H1 (cell line): ENCODE results near the gene F3. TPM values are rescaled to one million over a fixed set of nuclear protein-coding genes. Genes with fewer than 3 reads are reported as not detected.

ENCODE experiments used
- CTCF ChIA-PET: fragments of 300-600 bp; sonication (Branson Sonifier 250); formaldehyde crosslinking; loops from one replicate; lab custom pipeline; 2021; ENCODE audit not compliant: partially characterized antibody; lab: Charles Lee
- POLR2A ChIA-PET: fragments of 300-600 bp; sonication (Branson Sonifier 250); formaldehyde crosslinking; loops from one replicate; lab custom pipeline; 2021; ENCODE audit warnings: inconsistent platforms; ENCODE audit not compliant: partially characterized antibody; lab: Charles Lee
- DNase-seq, 2 experiments: peaks; one replicate each; pipeline versions ENCODE4 v3.0.0 to v3.0.0-alpha.2; 2010 to 2022; ENCODE audit warnings: low spot score in 2 of 2, low read depth in 1 of 2, mixed read lengths in 1 of 2
- FAIRE-seq: peaks from 2 replicates; lab custom pipeline; 2011; peaks lifted over from hg19 to GRCh38; lab: Jason Lieb, UNC
- H2AFZ ChIP-seq: 2 replicates; pipeline ENCODE4 v1.8.1; 2012; ENCODE audit warnings: low read length, inconsistent platforms
- H2AK5ac ChIP-seq: 2 replicates; pipeline ENCODE4 v1.6.1; 2013; ENCODE audit warnings: low read depth, low read length
- H2BK120ac ChIP-seq: replicated peaks from 2 replicates; pipeline ENCODE3; 2013; ENCODE audit warnings: low read depth, low read length, inconsistent platforms
- H2BK12ac ChIP-seq: 2 replicates; pipeline ENCODE4 v1.6.1; 2013; ENCODE audit warnings: low read depth, low read length
- H2BK15ac ChIP-seq: 2 replicates; pipeline ENCODE4 v1.6.1; 2013; ENCODE audit warnings: low read length
- H2BK20ac ChIP-seq: 2 replicates; pipeline ENCODE4 v1.6.1; 2013; ENCODE audit warnings: low read length
- H2BK5ac ChIP-seq: 2 replicates; pipeline ENCODE4 v1.6.1; 2013; ENCODE audit warnings: low read depth, low read length
- H3K14ac ChIP-seq: 2 replicates; pipeline ENCODE4 v1.6.1; 2013; ENCODE audit warnings: inconsistent platforms; ENCODE audit not compliant: insufficient read length
- H3K18ac ChIP-seq: 2 replicates; pipeline ENCODE4 v1.6.1; 2013; ENCODE audit warnings: low read length; ENCODE audit errors: extremely low read depth
- H3K23ac ChIP-seq: 2 replicates; pipeline ENCODE4 v1.6.1; 2013; ENCODE audit warnings: inconsistent platforms; ENCODE audit not compliant: insufficient read length
- H3K23me2 ChIP-seq: 2 replicates; pipeline ENCODE4 v1.6.1; 2013; ENCODE audit warnings: low read depth, low read length
- H3K27ac ChIP-seq: 2 replicates; pipeline ENCODE4 v1.6.1; 2011; ENCODE audit warnings: low read depth, low read length, inconsistent platforms
- H3K27me3 ChIP-seq, 4 experiments: replicated peaks in 1 of 4; 1 replicate in 1 of 4; 2 replicates in 3 of 4; pipeline versions ENCODE4 v1.6.1 to v1.8.1; 2011 to 2013; ENCODE audit warnings: low read length in 3 of 4, mild to moderate bottlenecking in 3 of 4, inconsistent platforms in 2 of 4, mixed read lengths in 2 of 4, moderate library complexity in 1 of 4; ENCODE audit not compliant: control insufficient read depth in 3 of 4, insufficient read depth in 3 of 4; ENCODE audit errors: extremely low read depth in 1 of 4
- H3K36me3 ChIP-seq, 4 experiments: 2 replicates each; pipeline versions ENCODE4 v1.6.1 to v1.8.1; 2011 to 2013; ENCODE audit warnings: mild to moderate bottlenecking in 4 of 4, low read length in 3 of 4, moderate library complexity in 2 of 4, control low read depth in 1 of 4, inconsistent platforms in 1 of 4; ENCODE audit not compliant: insufficient read depth in 4 of 4, control insufficient read depth in 2 of 4
- H3K4ac ChIP-seq: replicated peaks from 2 replicates; pipeline ENCODE3; 2013; ENCODE audit warnings: low read length, low read depth, mixed read lengths, inconsistent platforms; ENCODE audit not compliant: insufficient read length
- H3K4me1 ChIP-seq, 4 experiments: replicated peaks in 1 of 4; 1 replicate in 1 of 4; 2 replicates in 3 of 4; pipeline versions ENCODE4 v1.6.1 to v1.8.1; 2011 to 2013; ENCODE audit warnings: low read length in 3 of 4, inconsistent platforms in 2 of 4, mixed read lengths in 1 of 4; ENCODE audit not compliant: insufficient read depth in 4 of 4, control insufficient read depth in 3 of 4
- H3K4me2 ChIP-seq, 2 experiments: 2 replicates each; pipeline versions ENCODE4 v1.6.1 to v1.8.1; 2011 to 2013; ENCODE audit warnings: low read depth in 2 of 2, low read length in 2 of 2, control low read depth in 1 of 2, inconsistent platforms in 1 of 2, mild to moderate bottlenecking in 1 of 2; ENCODE audit not compliant: insufficient read depth in 1 of 2
- H3K4me3 ChIP-seq, 4 experiments: fragments of 200-600, 300-600 bp in 1 of 4; sonication (generic), shearing (Covaris generic), sonication (Bioruptor Twin) in 1 of 4; 2 replicates each; pipeline versions ENCODE4 v1.5.1 to v1.8.1; 2011 to 2016; ENCODE audit warnings: low read length in 4 of 4, low read depth in 3 of 4, control low read depth in 2 of 4, inconsistent platforms in 2 of 4, mild to moderate bottlenecking in 2 of 4, mixed read lengths in 1 of 4, moderate library complexity in 1 of 4; ENCODE audit not compliant: insufficient read depth in 2 of 4; ENCODE audit errors: extremely low read depth in 1 of 4
- H3K56ac ChIP-seq: replicated peaks from 2 replicates; pipeline ENCODE3; 2013; ENCODE audit warnings: low read depth, mild to moderate bottlenecking, mixed read lengths, low read length, inconsistent platforms; ENCODE audit not compliant: insufficient read length
- H3K79me1 ChIP-seq: 2 replicates; pipeline ENCODE4 v1.6.1; 2013; ENCODE audit warnings: low read depth, low read length, control low read depth
- H3K79me2 ChIP-seq, 2 experiments: 2 replicates each; pipeline versions ENCODE4 v1.6.1 to v1.8.1; 2012 to 2013; ENCODE audit warnings: low read length in 2 of 2, mild to moderate bottlenecking in 2 of 2, inconsistent platforms in 1 of 2; ENCODE audit not compliant: insufficient read depth in 2 of 2, control insufficient read depth in 1 of 2
- H3K9ac ChIP-seq, 4 experiments: replicated peaks in 1 of 4; 1 replicate in 1 of 4; 2 replicates in 3 of 4; pipeline versions ENCODE4 v1.6.1 to v1.8.1; 2011 to 2013; ENCODE audit warnings: low read depth in 3 of 4, low read length in 3 of 4, control low read depth in 2 of 4, mild to moderate bottlenecking in 2 of 4, moderate library complexity in 2 of 4, inconsistent platforms in 1 of 4; ENCODE audit errors: extremely low read depth in 1 of 4
- H3K9me3 ChIP-seq, 2 experiments: 2 replicates each; pipeline versions ENCODE4 v1.6.1 to v1.8.1; 2012 to 2013; ENCODE audit warnings: mild to moderate bottlenecking in 2 of 2, moderate library complexity in 2 of 2, control low read depth in 1 of 2, inconsistent platforms in 1 of 2, low read depth in 1 of 2, low read length in 1 of 2, mixed read lengths in 1 of 2; ENCODE audit not compliant: insufficient read depth in 2 of 2
- H4K20me1 ChIP-seq, 2 experiments: replicated peaks in 1 of 2; 2 replicates each; pipeline versions ENCODE3 to v1.8.1; 2011 to 2013; ENCODE audit warnings: inconsistent platforms in 2 of 2, low read length in 2 of 2, mild to moderate bottlenecking in 1 of 2; ENCODE audit not compliant: insufficient read depth in 2 of 2, control insufficient read depth in 1 of 2
- H4K5ac ChIP-seq: 2 replicates; pipeline ENCODE4 v1.6.1; 2013; ENCODE audit warnings: low read length, low read depth, mixed read lengths, inconsistent platforms; ENCODE audit not compliant: insufficient read length
- H4K8ac ChIP-seq: 2 replicates; pipeline ENCODE4 v1.8.0; 2013; ENCODE audit warnings: mild to moderate bottlenecking, moderate library complexity, low read length, inconsistent platforms; ENCODE audit not compliant: insufficient read depth; ENCODE audit errors: extremely low read depth
- H4K91ac ChIP-seq: replicated peaks from 2 replicates; pipeline ENCODE3; 2013; ENCODE audit warnings: low read length, mixed read lengths, inconsistent platforms; ENCODE audit not compliant: insufficient read length
- CBX5 ChIP-seq: fragments of 300-800, 300-1000 bp; sonication (generic); IDR thresholded peaks from 2 replicates; pipeline ENCODE4 v1.7.1; 2016; ENCODE audit warnings: antibody characterized with exemption, low read length, low read depth
- HDAC6 ChIP-seq: IDR thresholded peaks from one replicate; pipeline ENCODE4 v1.7.1; 2012; ENCODE audit warnings: low read depth, mild to moderate bottlenecking, inconsistent platforms, low read length, moderate library complexity
- JUND ChIP-seq: IDR thresholded peaks from 2 replicates; pipeline ENCODE4 v1.6.1; 2011; ENCODE audit warnings: mild to moderate bottlenecking, improper control_type of control experiment, low read length
- KDM1A ChIP-seq: fragments of 200-600, 300-600 bp; sonication (generic); IDR thresholded peaks from 2 replicates; pipeline ENCODE4 v1.7.1; 2016; ENCODE audit warnings: mild to moderate bottlenecking, low read length, borderline replicate concordance
- POLR2A ChIP-seq, 2 experiments: IDR thresholded peaks; 1 replicate in 1 of 2; 2 replicates in 1 of 2; pipeline ENCODE4 v1.6.1; 2011; ENCODE audit warnings: low read depth in 2 of 2, low read length in 2 of 2, mild to moderate bottlenecking in 2 of 2; ENCODE audit errors: control extremely low read depth in 1 of 2
- POU5F1 ChIP-seq: IDR thresholded peaks from 2 replicates; pipeline ENCODE4 v1.6.1; 2011; ENCODE audit warnings: low read depth, mild to moderate bottlenecking, low read length, moderate library complexity
- SAP30 ChIP-seq: fragments of 300-600 bp; sonication (generic); IDR thresholded peaks from 2 replicates; pipeline ENCODE4 v1.7.1; 2012; ENCODE audit warnings: low read length, moderate library complexity, mild to moderate bottlenecking, inconsistent platforms; ENCODE audit not compliant: insufficient read depth, insufficient replicate concordance
- SP4 ChIP-seq: IDR thresholded peaks from 2 replicates; pipeline ENCODE4 v1.6.1; 2012; ENCODE audit warnings: low read length, inconsistent platforms
- TBP ChIP-seq: IDR thresholded peaks from 2 replicates; pipeline ENCODE4 v1.6.1; 2011; ENCODE audit warnings: low read depth, low read length, improper control_type of control experiment
- TEAD4 ChIP-seq: IDR thresholded peaks from 2 replicates; pipeline ENCODE4 v1.6.1; 2012; ENCODE audit warnings: low read depth, low read length, inconsistent platforms, mixed read lengths
- WGBS, 2 experiments: shearing (Covaris generic) in 1 of 2; methylation state at CpG; one replicate each; pipeline versions ENCODE4 v1.1.6 to v1.1.7; 2013 to 2015; ENCODE audit warnings: low lambda C conversion rate in 2 of 2, mixed read lengths in 2 of 2, inconsistent platforms in 1 of 2, low coverage in 1 of 2, missing lambda C conversion rate in 1 of 2; ENCODE audit not compliant: insufficient replicate concordance in 2 of 2, insufficient coverage in 1 of 2, insufficient read length in 1 of 2; ENCODE audit errors: extremely low coverage in 1 of 2, missing lambda C conversion rate in 1 of 2; 5-methylcytosine and 5-hydroxymethylcytosine counted together
- polyA plus RNA-seq, 7 experiments: library from polyadenylated mRNA; depleted of rRNA in 3 of 7; stranded (reverse) in 5 of 7; unstranded in 2 of 7; fragments of >200 nt in 5 of 7; fragments of 200-250 nt in 2 of 7; gene quantifications; 1 replicate in 5 of 7; 2 replicates in 1 of 7; 4 replicates in 1 of 7; pipeline versions ENCODE4 v1.2.1 to v1.2.3, GENCODE V29; 2011 to 2013; ENCODE audit warnings: missing spikeins in 2 of 7, mixed read lengths in 2 of 7
- total RNA-seq: library from RNA; stranded (reverse); fragmentation: NEBNext Ultra II Directional; extraction: Animal tissue kit (Norgen Biotek cat#: 25700); gene quantifications from 2 replicates; pipeline ENCODE4 v1.2.1, GENCODE V29; 2021
- TF ChIP-seq, protein P1 (sequence below), 3 experiments: IDR thresholded peaks; 1 replicate in 2 of 3; 2 replicates in 1 of 3; pipeline versions ENCODE4 v1.5.1 to v1.6.1; 2011; ENCODE audit warnings: low read length in 3 of 3, mild to moderate bottlenecking in 3 of 3, inconsistent platforms in 2 of 3, low read depth in 1 of 3, moderate library complexity in 1 of 3; ENCODE audit not compliant: insufficient read depth in 1 of 3; ENCODE audit errors: control extremely low read depth in 1 of 3
- TF ChIP-seq, protein P2 (sequence below): IDR thresholded peaks from 2 replicates; pipeline ENCODE4 v1.6.1; 2012; ENCODE audit warnings: inconsistent platforms

F3 gene
- total and polyA plus RNA-seq, 2 of the 8 experiments (the other 6 are each of a cell fraction or from before 2014, with no cell fraction given): 2.6 to 8.6 TPM

DNA sequence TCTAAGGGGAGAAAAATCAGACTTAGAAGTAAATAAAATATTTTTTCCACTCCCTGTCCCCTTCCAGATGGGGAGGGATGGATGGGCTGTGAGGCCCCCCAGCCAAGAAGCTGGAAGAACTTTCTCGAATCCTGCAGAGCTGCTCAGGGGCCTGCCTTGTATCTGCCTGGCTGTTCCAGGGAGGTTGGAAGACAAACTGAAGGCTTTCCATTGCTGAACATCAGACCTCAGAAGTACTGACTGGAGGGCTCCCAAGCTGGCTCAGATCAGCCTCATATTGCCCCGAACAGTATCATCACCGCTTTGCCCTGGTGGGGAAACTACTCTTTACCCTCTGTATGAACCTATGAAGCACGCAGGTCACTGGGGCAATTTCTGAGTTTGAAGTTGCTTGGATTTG is 12.4 kb upstream of the F3 start:
- Histone ChIP-seq H2AK5ac (no peak overlapping the region), H3K4me1 (peaks cover 11 to 21% (median 13%) of the 10 kb centered on the region in 4 experiments), H3K79me1 (no peaks in the 10 kb centered on the region), H3K4ac (no peak overlapping the region), H4K91ac (no peak overlapping the region), H3K23ac (no peak overlapping the region), H3K4me2 (no peak overlapping the region), H3K14ac (no peak overlapping the region), H2BK15ac (no peak overlapping the region), H3K23me2 (no peaks in the 10 kb centered on the region), H3K4me3 (no peak overlapping the region), H3K9ac (no peak overlapping the region), H3K27me3 (0 out of 7 replicates have a peak, but pooled peaks cover 0 to 2% (median 0%) of the 10 kb centered on the region in 4 experiments), H2BK5ac (no peak overlapping the region), H2BK120ac (no peak overlapping the region), H3K18ac (no peak overlapping the region), H3K36me3 (no peaks in the 10 kb centered on the region), H4K5ac (no peak overlapping the region), H3K79me2 (no peaks in the 10 kb centered on the region), H2AFZ (no peak overlapping the region), H2BK20ac (no peak overlapping the region), H4K20me1 (no peaks in the 10 kb centered on the region), H3K27ac (no peak overlapping the region), H2BK12ac (no peak overlapping the region), H3K56ac (no peak overlapping the region), H4K8ac (no peak overlapping the region), H3K9me3 (no peaks in the 10 kb centered on the region)
- WGBS, 2 experiments: 84% methylated on average over 4 of the region's 4 CpGs; no CpG with 5 or more reads in 1 of the 2 experiments
- DNase-seq: no peak
- POLR2A ChIA-PET: no interaction called here
- CTCF ChIA-PET: interaction anchor here (0.6 to 1.2 kb wide), 2 partner anchors 9 to 31 kb away, joined by 3 read pairs; no protein-coding TSS in a partner anchor
- no peak for FAIRE-seq
- TF ChIP-seq SP4 (no peak), CBX5 (no peak), POU5F1 (no peak), TBP (no peak), POLR2A (IDR thresholded peaks at IDR 0.05; ENCODE audit: control extremely low read depth in 1 of 2, low read depth in 2 of 2, low read length in 2 of 2) (no peak), HDAC6 (no peak), JUND (no peak), TEAD4 (no peak), SAP30 (no peak), KDM1A (no peak)
- TF ChIP-seq, protein P1, sequence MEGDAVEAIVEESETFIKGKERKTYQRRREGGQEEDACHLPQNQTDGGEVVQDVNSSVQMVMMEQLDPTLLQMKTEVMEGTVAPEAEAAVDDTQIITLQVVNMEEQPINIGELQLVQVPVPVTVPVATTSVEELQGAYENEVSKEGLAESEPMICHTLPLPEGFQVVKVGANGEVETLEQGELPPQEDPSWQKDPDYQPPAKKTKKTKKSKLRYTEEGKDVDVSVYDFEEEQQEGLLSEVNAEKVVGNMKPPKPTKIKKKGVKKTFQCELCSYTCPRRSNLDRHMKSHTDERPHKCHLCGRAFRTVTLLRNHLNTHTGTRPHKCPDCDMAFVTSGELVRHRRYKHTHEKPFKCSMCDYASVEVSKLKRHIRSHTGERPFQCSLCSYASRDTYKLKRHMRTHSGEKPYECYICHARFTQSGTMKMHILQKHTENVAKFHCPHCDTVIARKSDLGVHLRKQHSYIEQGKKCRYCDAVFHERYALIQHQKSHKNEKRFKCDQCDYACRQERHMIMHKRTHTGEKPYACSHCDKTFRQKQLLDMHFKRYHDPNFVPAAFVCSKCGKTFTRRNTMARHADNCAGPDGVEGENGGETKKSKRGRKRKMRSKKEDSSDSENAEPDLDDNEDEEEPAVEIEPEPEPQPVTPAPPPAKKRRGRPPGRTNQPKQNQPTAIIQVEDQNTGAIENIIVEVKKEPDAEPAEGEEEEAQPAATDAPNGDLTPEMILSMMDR (IDR thresholded peaks at IDR 0.05; ENCODE audit: control extremely low read depth in 1 of 3, insufficient read depth in 1 of 3, low read depth in 1 of 3, low read length in 3 of 3): no peak
- TF ChIP-seq, protein P2, sequence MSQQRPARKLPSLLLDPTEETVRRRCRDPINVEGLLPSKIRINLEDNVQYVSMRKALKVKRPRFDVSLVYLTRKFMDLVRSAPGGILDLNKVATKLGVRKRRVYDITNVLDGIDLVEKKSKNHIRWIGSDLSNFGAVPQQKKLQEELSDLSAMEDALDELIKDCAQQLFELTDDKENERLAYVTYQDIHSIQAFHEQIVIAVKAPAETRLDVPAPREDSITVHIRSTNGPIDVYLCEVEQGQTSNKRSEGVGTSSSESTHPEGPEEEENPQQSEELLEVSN: no peak
